Measurements from ENCODE around the gene PDGFC. TPM values are rescaled to one million over a fixed set of nuclear protein-coding genes. Genes with fewer than 3 reads are reported as not detected.

Gene PDGFC
- total RNA-seq, 2 experiments from 2014 or later = not detected

DNA sequence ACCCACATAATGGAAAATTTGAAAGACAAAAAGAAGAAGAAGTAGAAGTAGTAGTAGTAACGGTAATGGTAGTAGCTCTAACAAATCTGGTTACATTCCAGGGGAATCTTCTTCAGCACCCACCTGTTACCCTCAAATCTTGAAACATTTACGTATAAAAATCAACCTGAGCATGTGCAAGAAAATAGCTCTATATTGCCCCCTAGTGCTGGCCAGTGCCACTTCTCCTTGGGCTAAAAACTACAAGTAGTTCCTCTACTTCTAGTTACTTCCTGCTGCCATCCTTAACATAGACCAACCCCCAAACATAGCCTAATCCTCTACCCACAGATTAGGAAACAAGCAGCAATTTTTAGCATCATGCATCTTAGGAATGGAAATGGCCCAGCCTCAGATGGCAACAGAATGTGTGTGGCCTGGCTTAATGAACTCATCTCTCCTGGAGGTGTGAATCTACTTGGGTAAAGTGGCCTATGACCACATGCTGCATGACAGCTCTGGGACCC is 3.1 kb downstream of the PDGFC start:
- CTCF ChIA-PET = no interaction called here
- Mint-ChIP-seq H3K4me1 (peaks cover 5% of the 10 kb centered on the region), H3K27me3 (peaks cover 44% of the 10 kb centered on the region), H3K4me3 (no peak overlapping the region), H3K36me3 (no peaks in the 10 kb centered on the region), H3K9me3 (ENCODE audit: low read depth) (no peaks in the 10 kb centered on the region), H3K27ac (no peak overlapping the region)
- DNase-seq (no peak), ATAC-seq (no peak)

- ATAC-seq = no peak
- H3K9me3 Mint-ChIP-seq (ENCODE audit: low read depth) = no peaks in the 10 kb centered on the region
- no peak for DNase-seq
- peaks cover 3% of the 10 kb centered on the region for H3K4me1 Mint-ChIP-seq
- no peak overlapping the region for H3K4me3 Mint-ChIP-seq
- H3K27ac Mint-ChIP-seq = no peak overlapping the region
- H3K36me3 Mint-ChIP-seq = no peaks in the 10 kb centered on the region
- CTCF ChIA-PET = interaction anchor here (0.7 kb wide), 1 partner anchor 1014 kb away, joined by 3 read pairs; no protein-coding TSS in a partner anchor
- H3K27me3 Mint-ChIP-seq = peaks cover 29% of the 10 kb centered on the region
Measured at GRCh38 chr4:156966836-156967235, 4.8 kb downstream of the PDGFC start.

DNA sequence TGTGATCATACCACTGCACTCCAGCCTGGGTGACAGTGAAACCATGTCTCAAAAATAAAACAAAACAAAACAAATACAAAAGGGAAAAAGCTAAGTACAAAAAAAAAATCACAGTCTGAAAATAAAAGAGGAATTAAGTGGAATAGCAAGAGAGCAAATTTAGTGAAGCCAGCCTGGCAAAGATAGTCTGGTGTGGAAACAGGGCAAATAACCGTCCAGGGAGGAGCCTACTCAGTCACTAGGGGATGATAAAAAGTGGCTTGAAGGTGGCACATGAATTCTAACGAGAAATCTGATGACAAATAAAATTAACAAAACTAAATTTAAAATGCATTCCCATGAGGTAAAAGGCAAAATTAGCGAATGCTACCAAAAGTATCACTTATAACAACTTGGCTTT is 8.2 kb downstream of the PDGFC start:
- CTCF ChIA-PET = no interaction called here

DNA sequence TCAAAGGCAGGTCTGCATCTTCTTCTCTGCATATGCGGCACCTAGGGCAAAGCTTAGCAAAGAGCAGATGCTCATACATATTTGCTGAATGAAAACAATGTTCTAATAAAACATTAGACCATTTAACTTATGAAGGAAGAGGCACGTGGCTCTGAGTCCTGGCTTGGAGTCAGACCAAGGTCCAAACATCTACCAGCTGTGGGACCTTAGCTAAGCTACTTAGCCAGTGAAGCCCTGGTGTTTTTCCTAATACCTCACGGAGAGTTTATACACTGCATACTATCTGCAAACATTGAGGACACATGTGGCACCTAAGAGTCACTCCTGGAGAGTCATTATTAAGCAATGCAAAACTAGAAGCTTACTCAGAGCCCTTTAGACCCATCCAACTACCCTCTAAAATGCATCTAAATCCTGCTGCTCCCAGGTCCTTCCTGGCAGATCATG is 9.0 kb downstream of the PDGFC start:
- no peak for DNase-seq
- Mint-ChIP-seq H3K27me3 (no peaks in the 10 kb centered on the region), H3K4me1 (no peaks in the 10 kb centered on the region), H3K9me3 (ENCODE audit: low read depth) (no peaks in the 10 kb centered on the region), H3K4me3 (no peak overlapping the region), H3K27ac (no peak overlapping the region), H3K36me3 (no peaks in the 10 kb centered on the region)
- no peak for ATAC-seq
- CTCF ChIA-PET = no interaction called here

More for the DNA sequence above, 8.2 kb downstream of the PDGFC start:
- peaks cover 2% of the 10 kb centered on the region for H3K27me3 Mint-ChIP-seq
- no peaks in the 10 kb centered on the region for H3K4me1 Mint-ChIP-seq
- no peak overlapping the region for H3K4me3 Mint-ChIP-seq
- no peaks in the 10 kb centered on the region for H3K9me3 Mint-ChIP-seq (ENCODE audit: low read depth)
- no peak overlapping the region for H3K27ac Mint-ChIP-seq
- no peaks in the 10 kb centered on the region for H3K36me3 Mint-ChIP-seq
- DNase-seq (no peak), ATAC-seq (no peak)

GRCh38 chr4:156962058-156962358 is 9.6 kb downstream of the PDGFC start:
- no peaks in the 10 kb centered on the region for H3K27me3 Mint-ChIP-seq
- no peak overlapping the region for H3K4me3 Mint-ChIP-seq
- DNase-seq (no peak), ATAC-seq (no peak)
- H3K4me1 Mint-ChIP-seq = no peaks in the 10 kb centered on the region
- no peaks in the 10 kb centered on the region for H3K36me3 Mint-ChIP-seq
- no peak overlapping the region for H3K27ac Mint-ChIP-seq
- no peaks in the 10 kb centered on the region for H3K9me3 Mint-ChIP-seq (ENCODE audit: low read depth)
- CTCF ChIA-PET = no interaction called here

- Mint-ChIP-seq H3K9me3 (ENCODE audit: low read depth) (no peaks in the 10 kb centered on the region), H3K4me1 (no peaks in the 10 kb centered on the region), H3K27ac (no peak overlapping the region), H3K36me3 (no peaks in the 10 kb centered on the region), H3K4me3 (no peak overlapping the region), H3K27me3 (no peaks in the 10 kb centered on the region)
- CTCF ChIA-PET = no interaction called here
- DNase-seq (no peak), ATAC-seq (no peak)
Measured at GRCh38 chr4:156961196-156962057, 10.2 kb downstream of the PDGFC start.

- no peak overlapping the region for H3K27ac Mint-ChIP-seq
- H3K27me3 Mint-ChIP-seq = no peaks in the 10 kb centered on the region
- H3K9me3 Mint-ChIP-seq (ENCODE audit: low read depth) = no peaks in the 10 kb centered on the region
- ATAC-seq (no peak), DNase-seq (no peak)
- no peaks in the 10 kb centered on the region for H3K4me1 Mint-ChIP-seq
- no peak overlapping the region for H3K4me3 Mint-ChIP-seq
- H3K36me3 Mint-ChIP-seq = no peaks in the 10 kb centered on the region
- CTCF ChIA-PET = no interaction called here
Measured at GRCh38 chr4:156959298-156959702, 12.3 kb downstream of the PDGFC start.

DNA sequence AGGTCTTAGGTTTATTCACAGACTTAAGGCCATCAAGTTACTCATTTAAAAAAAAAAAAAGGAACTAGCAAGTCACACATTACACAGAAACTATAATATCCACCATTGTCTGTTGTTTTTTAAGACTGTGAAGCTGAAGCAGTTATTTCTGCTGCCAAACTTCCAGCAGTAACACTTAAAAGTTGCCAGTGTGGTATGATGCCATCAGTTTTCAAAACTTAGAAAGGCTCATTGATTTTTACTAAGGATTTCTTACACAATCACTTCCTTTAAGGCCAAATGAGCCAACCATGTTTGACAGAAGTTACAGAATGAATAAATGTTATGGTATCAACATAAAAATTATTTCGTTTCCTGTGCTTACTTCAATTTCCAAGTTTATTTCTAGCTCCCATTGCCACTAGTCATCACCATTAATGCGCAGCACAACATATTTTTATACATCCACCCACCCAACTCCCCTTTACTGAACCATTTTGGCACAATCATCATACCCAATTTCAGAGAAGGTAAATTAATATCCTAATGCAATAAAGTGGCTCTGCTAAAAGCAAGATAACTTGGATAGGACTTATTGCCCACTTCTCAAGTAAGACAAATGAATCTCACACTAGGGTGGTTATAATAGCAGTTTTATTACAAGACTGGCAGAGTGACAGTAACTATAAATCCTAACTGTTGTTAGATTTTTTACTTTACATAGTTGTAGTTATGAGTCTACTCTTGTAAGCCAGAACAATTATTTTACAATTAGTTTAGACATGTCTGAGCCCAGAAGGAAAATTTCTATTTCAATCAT is 13.1 kb downstream of the PDGFC start:
- no peak for ATAC-seq
- no peaks in the 10 kb centered on the region for H3K9me3 Mint-ChIP-seq (ENCODE audit: low read depth)
- H3K27me3 Mint-ChIP-seq = no peaks in the 10 kb centered on the region
- no peaks in the 10 kb centered on the region for H3K4me1 Mint-ChIP-seq
- no peak overlapping the region for H3K27ac Mint-ChIP-seq
- no peak for DNase-seq
- no peak overlapping the region for H3K4me3 Mint-ChIP-seq
- CTCF ChIA-PET = no interaction called here
- H3K36me3 Mint-ChIP-seq = no peaks in the 10 kb centered on the region

DNA sequence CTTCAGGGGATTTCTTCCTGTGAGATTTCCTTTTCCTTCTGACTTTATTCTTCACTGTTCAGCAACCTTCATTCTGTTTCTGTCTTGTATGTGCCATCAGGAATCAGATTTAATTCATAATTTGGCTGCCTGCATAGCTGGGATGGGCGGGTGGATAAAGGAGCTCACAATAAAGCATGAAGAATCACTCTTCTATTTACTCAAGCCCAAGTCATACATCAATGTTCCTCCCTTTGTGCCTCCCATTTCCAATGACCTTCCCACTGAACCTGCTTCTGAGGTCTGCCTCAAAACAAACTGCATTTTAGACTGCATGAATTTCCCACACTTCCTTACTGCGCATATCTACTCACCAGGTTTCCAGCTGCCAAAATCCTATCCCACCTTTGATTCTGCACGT is 14.0 kb downstream of the PDGFC start:
- H3K36me3 Mint-ChIP-seq = no peaks in the 10 kb centered on the region
- no peak overlapping the region for H3K27ac Mint-ChIP-seq
- CTCF ChIA-PET = no interaction called here

GRCh38 chr4:156956826-156957368 is 14.7 kb downstream of the PDGFC start:
- no peak overlapping the region for H3K4me3 Mint-ChIP-seq
- ATAC-seq = no peak
- CTCF ChIA-PET = no interaction called here
- no peaks in the 10 kb centered on the region for H3K27me3 Mint-ChIP-seq
- H3K27ac Mint-ChIP-seq = no peak overlapping the region
- no peaks in the 10 kb centered on the region for H3K4me1 Mint-ChIP-seq
- H3K9me3 Mint-ChIP-seq (ENCODE audit: low read depth) = no peaks in the 10 kb centered on the region
- no peak for DNase-seq
- H3K36me3 Mint-ChIP-seq = no peaks in the 10 kb centered on the region

More for the DNA sequence above, 14.0 kb downstream of the PDGFC start:
- Mint-ChIP-seq H3K4me3 (no peak overlapping the region), H3K27me3 (no peaks in the 10 kb centered on the region), H3K9me3 (ENCODE audit: low read depth) (no peaks in the 10 kb centered on the region), H3K4me1 (no peaks in the 10 kb centered on the region)
- DNase-seq (no peak), ATAC-seq (no peak)

- DNase-seq (no peak), ATAC-seq (no peak)
- Mint-ChIP-seq H3K36me3 (no peaks in the 10 kb centered on the region), H3K4me1 (no peaks in the 10 kb centered on the region), H3K4me3 (no peak overlapping the region), H3K27ac (no peak overlapping the region), H3K27me3 (no peaks in the 10 kb centered on the region), H3K9me3 (ENCODE audit: low read depth) (no peaks in the 10 kb centered on the region)
- CTCF ChIA-PET = no interaction called here
Measured at GRCh38 chr4:156956359-156956758, 15.2 kb downstream of the PDGFC start.

- ATAC-seq = no peak
- Mint-ChIP-seq H3K27ac (no peak overlapping the region), H3K36me3 (no peaks in the 10 kb centered on the region), H3K9me3 (ENCODE audit: low read depth) (no peaks in the 10 kb centered on the region), H3K4me3 (no peak overlapping the region), H3K4me1 (no peaks in the 10 kb centered on the region), H3K27me3 (no peaks in the 10 kb centered on the region)
- no peak for DNase-seq
- CTCF ChIA-PET = no interaction called here
Measured at GRCh38 chr4:156954587-156954986, 17.0 kb downstream of the PDGFC start.

DNA sequence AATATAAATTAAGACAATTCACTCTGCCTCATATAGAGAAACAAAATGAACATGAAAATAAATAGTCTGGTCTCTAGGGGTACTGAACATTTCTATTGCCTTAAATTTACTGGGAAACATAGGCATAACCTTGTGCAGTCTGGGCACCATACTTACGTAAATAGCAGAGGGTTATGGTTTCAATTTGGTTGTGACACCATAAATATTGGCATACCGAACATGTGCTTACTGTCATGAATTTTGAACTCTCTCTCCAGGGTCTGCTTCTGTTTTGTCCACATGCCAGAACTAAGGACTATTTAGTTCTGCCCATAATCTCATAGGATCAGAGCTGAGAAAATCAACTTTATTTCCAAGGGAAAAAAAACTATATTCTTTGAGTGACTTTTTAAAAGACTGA is 17.6 kb downstream of the PDGFC start:
- DNase-seq = no peak
- no peak overlapping the region for H3K27ac Mint-ChIP-seq
- H3K4me3 Mint-ChIP-seq = no peak overlapping the region
- H3K9me3 Mint-ChIP-seq (ENCODE audit: low read depth) = no peaks in the 10 kb centered on the region
- H3K27me3 Mint-ChIP-seq = no peaks in the 10 kb centered on the region
- H3K4me1 Mint-ChIP-seq = no peaks in the 10 kb centered on the region
- H3K36me3 Mint-ChIP-seq = no peaks in the 10 kb centered on the region
- CTCF ChIA-PET = no interaction called here
- no peak for ATAC-seq

DNA sequence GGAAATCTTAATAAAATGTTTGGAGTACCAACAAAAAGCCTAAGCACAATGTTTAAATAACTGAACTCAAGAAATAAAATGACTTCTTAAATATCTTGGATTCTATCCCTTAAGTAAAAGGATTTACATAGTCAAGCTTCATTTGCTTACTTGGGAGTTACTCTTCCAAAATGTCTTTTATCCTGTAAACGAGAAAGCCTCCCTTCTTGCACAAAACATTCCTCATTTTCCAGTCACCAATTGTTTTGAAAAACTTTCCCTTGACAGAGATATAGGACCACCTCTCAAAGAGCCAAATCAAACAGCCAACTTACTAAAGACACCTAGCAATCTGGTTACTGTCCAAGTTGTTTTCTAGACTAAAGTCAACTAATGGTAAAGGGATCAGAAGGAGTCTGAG is 18.6 kb downstream of the PDGFC start:
- H3K9me3 Mint-ChIP-seq (ENCODE audit: low read depth) = no peaks in the 10 kb centered on the region
- no peaks in the 10 kb centered on the region for H3K27me3 Mint-ChIP-seq
- no peaks in the 10 kb centered on the region for H3K4me1 Mint-ChIP-seq
- no peak for DNase-seq
- no peak overlapping the region for H3K4me3 Mint-ChIP-seq
- H3K36me3 Mint-ChIP-seq = no peaks in the 10 kb centered on the region
- H3K27ac Mint-ChIP-seq = no peak overlapping the region
- ATAC-seq = no peak
- CTCF ChIA-PET = no interaction called here
